ENCODE results near the gene BAHCC1. TPM values are rescaled to one million over a fixed set of nuclear protein-coding genes. Genes with fewer than 3 reads are reported as not detected.

The BAHCC1 gene
- total and polyA plus RNA-seq, 2 of the 4 experiments (the other 2 are of a cell fraction) = 0.36 to 7.8 TPM

Small RNA genes within 50 kb of the gene (microRNA-seq; reads per million reads assigned to microRNA genes)
- gene MIR3186 (ENCODE audit: insufficient read depth in 1 of 2, insufficient read length in 1 of 2, unreplicated experiment in 1 of 2) (0 reads per million in 2 experiments), gene MIR4740 (ENCODE audit: insufficient read depth in 1 of 2, insufficient read length in 1 of 2, unreplicated experiment in 1 of 2) (0 reads per million in 2 experiments)

Small RNA genes within 50 kb of the gene (small RNA-seq; reads per million reads assigned to genes)
- gene MIR3186 (0 reads per million in 5 experiments), gene MIR4740 (0 to 0.33 (median 0) reads per million in 5 experiments)

Other genes starting within 250 kb of the BAHCC1 start
- gene PVALEF, start 229.9 kb upstream of the BAHCC1 start, total RNA-seq (2012; rRNA removed) = not detected in 2 replicates
- gene PVALEF, start 229.9 kb upstream of the BAHCC1 start, polyA plus RNA-seq (2012; rRNA removed) = not detected in 2 replicates
- under 0.01 TPM in 1 of 2 replicates, not detected in the other for gene AATK, start 229.2 kb upstream of the BAHCC1 start, total RNA-seq (2012; rRNA removed)
- gene AATK, start 229.2 kb upstream of the BAHCC1 start, polyA plus RNA-seq (2012; rRNA removed) = 0.21 and 0.26 TPM in 2 replicates
- 4.8 and 5.3 TPM in 2 replicates for gene CEP131, start 172.5 kb upstream of the BAHCC1 start, total RNA-seq (2012; rRNA removed)
- 9.6 and 12.3 TPM in 2 replicates for gene CEP131, start 172.5 kb upstream of the BAHCC1 start, polyA plus RNA-seq (2012; rRNA removed)
- gene TEPSIN, start 156.4 kb upstream of the BAHCC1 start, total RNA-seq (2012; rRNA removed) = 3.2 and 3.3 TPM in 2 replicates
- gene TEPSIN, start 156.4 kb upstream of the BAHCC1 start, polyA plus RNA-seq (2012; rRNA removed) = 28.1 and 36.1 TPM in 2 replicates
- gene NDUFAF8, start 156.1 kb upstream of the BAHCC1 start, total RNA-seq (2012; rRNA removed) = 11.1 and 21.1 TPM in 2 replicates
- gene NDUFAF8, start 156.1 kb upstream of the BAHCC1 start, polyA plus RNA-seq (2012; rRNA removed) = 65.0 and 80.0 TPM in 2 replicates
- 12.7 and 14.2 TPM in 2 replicates for gene SLC38A10, start 100.2 kb upstream of the BAHCC1 start, total RNA-seq (2012; rRNA removed)
- gene SLC38A10, start 100.2 kb upstream of the BAHCC1 start, polyA plus RNA-seq (2012; rRNA removed) = 46.7 and 53.2 TPM in 2 replicates
- 12,144 and 15,732 TPM in 2 replicates for gene ACTG1, start 117.3 kb downstream of the BAHCC1 start, total RNA-seq (2012; rRNA removed)
- gene ACTG1, start 117.3 kb downstream of the BAHCC1 start, polyA plus RNA-seq (2012; rRNA removed) = 10,271 and 10,907 TPM in 2 replicates
- 0.18 and 0.28 TPM in 2 replicates for gene FSCN2, start 132.9 kb downstream of the BAHCC1 start, total RNA-seq (2012; rRNA removed)
- 0.84 and 1.1 TPM in 2 replicates for gene FSCN2, start 132.9 kb downstream of the BAHCC1 start, polyA plus RNA-seq (2012; rRNA removed)
- 7.5 and 7.9 TPM in 2 replicates for gene FAAP100, start 156.9 kb downstream of the BAHCC1 start, total RNA-seq (2012; rRNA removed)
- gene FAAP100, start 156.9 kb downstream of the BAHCC1 start, polyA plus RNA-seq (2012; rRNA removed) = 24.8 and 27.5 TPM in 2 replicates
- 66.1 and 70.4 TPM in 2 replicates for gene NPLOC4, start 241.7 kb downstream of the BAHCC1 start, total RNA-seq (2012; rRNA removed)
- 74.9 and 78.3 TPM in 2 replicates for gene NPLOC4, start 241.7 kb downstream of the BAHCC1 start, polyA plus RNA-seq (2012; rRNA removed)
- 1.1 and 1.4 TPM in 2 replicates for gene TSPAN10, start 241.7 kb downstream of the BAHCC1 start, total RNA-seq (2012; rRNA removed)
- gene TSPAN10, start 241.7 kb downstream of the BAHCC1 start, polyA plus RNA-seq (2012; rRNA removed) = 4.5 and 5.3 TPM in 2 replicates